ENCODE results near the gene ARMC9.

Gene ARMC9

GRCh38 chr2:231312066-231312465 is 113.6 kb downstream of the ARMC9 start:
- no peak for DNase-seq (ENCODE audit: low spot score)

- DNase-seq (ENCODE audit: low spot score): no peak
Measured at GRCh38 chr2:231315896-231316295, 117.5 kb downstream of the ARMC9 start.

DNA sequence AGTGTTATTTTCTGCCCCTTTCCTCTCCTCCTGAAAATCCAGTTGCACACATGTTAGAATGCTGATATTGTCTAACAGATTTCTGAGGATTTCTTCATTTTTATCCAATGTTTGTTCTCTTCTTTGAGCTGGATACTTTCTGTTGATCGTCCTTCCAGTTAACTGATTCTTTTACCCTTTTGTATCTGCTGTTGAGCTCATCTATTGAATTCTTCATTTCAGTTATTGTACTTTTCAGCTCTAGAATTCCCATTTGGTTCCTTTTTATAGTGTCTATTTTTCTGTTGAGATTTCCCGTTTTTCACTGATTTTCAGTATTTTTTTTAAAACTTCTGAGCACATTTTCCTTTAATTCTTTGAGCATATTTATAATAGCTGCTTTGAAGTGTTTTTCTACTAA is 119.1 kb downstream of the ARMC9 start:
- DNase-seq (ENCODE audit: low spot score): no peak

DNA sequence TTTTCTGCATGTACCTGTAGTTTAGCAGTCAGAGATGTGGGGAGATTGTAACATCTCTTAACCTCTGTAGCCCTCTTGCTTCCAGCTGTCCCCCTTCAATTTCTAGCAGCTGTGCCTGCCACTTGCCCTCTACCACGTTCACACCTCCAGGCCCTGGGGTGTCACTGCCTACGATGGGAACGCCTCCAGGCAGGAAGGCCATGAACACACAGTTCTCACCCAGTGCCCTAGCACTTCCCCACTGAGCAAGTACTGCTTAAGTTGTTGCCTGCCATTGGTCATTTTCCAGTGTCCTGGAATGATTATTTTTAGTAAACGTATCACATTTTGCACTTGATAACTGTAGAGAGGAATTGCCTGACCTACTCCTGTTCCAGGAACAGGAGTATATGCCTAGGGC is 120.0 kb downstream of the ARMC9 start:
- no peak for DNase-seq (ENCODE audit: low spot score)

- DNase-seq (ENCODE audit: low spot score): no peak
Measured at GRCh38 chr2:231318954-231319353, 120.5 kb downstream of the ARMC9 start.

DNA sequence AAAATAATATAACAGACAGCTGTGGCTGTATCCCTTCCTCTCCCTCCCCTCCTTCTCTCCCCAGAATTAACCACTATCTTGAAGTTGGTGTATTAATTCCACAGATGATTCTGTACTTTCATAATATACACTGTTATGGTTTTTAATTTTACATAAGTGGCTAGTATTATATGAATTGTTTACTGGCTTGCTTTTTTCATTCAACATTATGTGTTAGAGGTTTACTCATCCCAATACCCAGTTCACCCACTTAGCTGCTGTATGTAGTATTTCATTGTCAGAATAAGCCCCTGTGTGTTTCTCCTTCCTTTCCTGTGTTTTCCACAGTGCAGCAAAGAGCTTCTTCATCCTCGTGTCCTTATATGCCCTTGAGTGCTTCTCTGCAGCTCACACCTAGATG is 121.4 kb downstream of the ARMC9 start:
- DNase-seq (ENCODE audit: low spot score): no peak

- DNase-seq (ENCODE audit: low spot score): no peak
Measured at GRCh38 chr2:231321021-231321420, 122.6 kb downstream of the ARMC9 start.

DNA sequence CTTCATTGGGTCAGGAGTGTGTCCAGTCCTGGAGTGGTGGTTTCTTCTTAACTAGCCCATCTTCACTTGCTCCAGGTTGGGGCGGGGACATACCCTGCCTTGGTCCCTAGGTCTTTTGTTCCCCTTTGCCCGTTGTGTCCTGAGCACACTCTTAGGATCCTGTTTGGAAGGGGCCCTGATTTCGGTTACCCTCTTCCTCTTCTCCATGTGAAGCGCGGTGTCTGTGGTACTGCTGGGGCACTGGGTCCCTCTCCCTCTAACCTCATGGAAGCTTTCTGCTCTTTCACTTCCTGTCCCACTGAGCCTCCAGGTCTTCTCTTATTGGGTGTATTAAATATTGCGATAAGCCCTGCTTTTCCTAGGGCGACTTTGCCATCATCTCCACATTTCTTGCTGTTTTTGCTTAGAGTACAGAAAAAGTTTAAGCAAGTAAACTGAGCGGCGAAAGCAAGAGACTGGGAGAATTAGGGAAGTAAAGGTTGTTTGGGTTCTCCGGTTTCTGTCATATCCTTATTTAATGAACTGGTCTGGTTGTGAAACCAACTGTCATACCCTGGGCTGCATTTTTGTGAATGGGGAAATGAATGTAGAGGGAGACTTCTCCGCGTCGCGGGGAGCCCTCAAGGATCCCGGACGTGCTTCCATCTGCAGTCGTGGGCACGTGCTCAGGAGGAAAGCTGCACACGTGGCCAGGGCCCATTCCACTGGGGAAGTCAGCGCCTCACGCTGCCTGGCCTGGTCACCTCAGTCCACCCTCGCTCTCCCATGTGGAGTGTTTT is 123.3 kb downstream of the ARMC9 start:
- DNase-seq (ENCODE audit: low spot score): no peak

DNA sequence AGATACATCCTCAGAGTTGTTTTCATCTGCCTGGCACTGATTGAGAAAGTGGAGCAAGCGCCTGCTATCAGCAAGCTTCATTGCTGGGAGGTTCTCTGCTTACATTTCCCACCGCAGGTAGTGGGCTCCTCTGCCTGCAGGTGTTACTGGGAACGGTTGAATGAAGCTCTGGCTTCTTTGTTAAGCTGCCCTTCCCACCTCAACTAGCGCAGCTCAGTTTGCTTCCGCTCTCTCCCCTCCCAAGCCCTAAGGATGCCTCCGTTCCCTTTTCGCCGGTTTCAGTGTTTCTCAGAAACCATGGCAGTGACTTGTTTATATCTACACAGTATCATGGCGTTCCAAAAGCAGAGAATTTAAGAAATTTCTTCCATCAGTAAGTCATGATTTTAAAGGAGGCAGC is 124.9 kb downstream of the ARMC9 start:
- DNase-seq (ENCODE audit: low spot score): no peak

DNA sequence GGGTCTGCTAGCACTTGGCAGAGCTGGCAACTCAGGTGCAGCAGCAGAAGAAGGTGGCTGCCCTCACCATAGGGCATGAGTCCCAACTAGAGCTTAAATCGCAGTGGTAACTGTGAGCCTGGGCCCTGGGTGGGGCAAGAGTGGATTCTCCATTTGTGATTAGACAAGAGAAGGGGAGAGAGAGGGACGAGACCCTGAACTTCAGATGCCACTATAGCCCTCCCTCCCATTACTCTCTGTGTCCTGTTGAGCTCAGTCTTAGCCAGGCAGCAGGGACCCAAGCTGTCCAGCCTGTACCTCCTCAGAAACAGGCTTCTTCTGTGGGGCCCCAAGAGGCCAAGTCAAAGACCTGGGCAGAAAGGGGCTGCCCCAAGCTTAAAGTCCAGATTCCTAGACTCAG is 127.4 kb downstream of the ARMC9 start:
- DNase-seq (ENCODE audit: low spot score): no peak

DNA sequence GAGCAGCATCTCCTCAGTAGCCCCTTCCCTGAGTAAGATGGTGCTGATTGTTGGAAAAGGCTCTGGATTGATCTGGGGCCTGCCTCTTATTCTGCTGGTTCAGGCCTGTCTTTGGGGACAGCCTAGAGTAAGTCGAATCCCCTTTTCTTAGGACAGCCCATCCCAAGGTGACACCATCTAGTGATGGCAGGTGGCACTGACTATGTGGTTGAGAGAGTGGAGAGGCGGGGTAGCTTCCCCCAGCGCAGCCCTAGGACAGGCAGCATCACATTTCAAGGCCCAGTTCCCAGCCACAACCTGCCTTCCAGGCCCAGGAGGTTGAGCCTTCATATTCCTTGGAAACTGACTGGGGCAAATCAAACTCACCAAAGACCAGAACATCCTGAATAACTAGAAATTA is 128.0 kb downstream of the ARMC9 start:
- DNase-seq (ENCODE audit: low spot score): no peak

- DNase-seq (ENCODE audit: low spot score): no peak
Measured at GRCh38 chr2:231330311-231330710, 131.9 kb downstream of the ARMC9 start.

DNA sequence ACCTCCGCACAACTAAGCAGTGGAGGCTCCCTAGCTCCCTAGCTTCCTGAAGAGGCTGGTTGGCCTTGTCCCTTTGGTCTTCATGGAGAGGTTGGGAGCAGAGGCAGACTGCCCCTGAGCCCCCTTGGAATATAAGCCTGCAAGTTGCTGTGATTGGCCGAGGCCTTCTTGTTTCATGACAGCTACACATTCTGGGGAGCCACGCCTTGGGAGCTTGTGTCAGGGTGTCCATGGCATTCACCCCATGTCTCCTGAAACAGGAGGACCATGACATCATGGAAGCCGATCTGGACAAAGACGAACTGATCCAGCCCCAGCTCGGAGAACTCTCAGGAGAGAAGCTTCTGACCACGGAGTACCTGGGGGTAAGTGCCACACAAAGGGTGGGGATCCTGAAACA is 133.1 kb downstream of the ARMC9 start:
- no peak for DNase-seq (ENCODE audit: low spot score)

- DNase-seq (ENCODE audit: low spot score): no peak
Measured at GRCh38 chr2:231332388-231332787, 134.0 kb downstream of the ARMC9 start.

DNA sequence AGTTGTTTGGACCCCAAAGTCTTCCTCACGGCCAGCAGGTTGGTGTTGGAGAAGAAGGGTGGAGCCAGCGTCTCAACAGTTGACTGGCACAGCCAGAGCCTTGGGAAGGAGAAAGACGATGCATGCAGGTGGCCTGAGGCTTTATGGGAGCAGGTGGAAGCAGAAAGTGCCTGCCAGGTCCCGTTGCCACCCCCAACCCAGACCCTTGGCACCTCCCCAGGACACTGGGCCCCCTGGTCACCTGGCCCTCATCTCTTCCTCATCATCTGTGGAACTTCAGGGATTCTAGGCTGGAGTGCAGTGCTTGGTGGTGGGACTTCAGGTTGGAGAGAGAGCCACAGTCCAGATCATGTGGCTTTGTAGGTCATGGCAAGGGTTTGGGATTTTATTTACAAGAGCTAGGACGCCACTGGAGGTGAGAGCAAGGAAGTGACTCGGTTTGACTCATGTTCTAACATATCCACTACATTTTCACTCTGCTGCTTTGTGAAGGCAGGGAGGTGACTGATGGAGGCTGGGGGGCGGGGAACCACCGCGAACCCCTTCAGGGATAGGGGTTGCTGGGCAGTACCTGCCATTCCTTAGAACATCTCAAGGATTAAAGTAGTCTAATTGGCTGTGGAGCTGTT is 134.6 kb downstream of the ARMC9 start:
- DNase-seq (ENCODE audit: low spot score): no peak

DNA sequence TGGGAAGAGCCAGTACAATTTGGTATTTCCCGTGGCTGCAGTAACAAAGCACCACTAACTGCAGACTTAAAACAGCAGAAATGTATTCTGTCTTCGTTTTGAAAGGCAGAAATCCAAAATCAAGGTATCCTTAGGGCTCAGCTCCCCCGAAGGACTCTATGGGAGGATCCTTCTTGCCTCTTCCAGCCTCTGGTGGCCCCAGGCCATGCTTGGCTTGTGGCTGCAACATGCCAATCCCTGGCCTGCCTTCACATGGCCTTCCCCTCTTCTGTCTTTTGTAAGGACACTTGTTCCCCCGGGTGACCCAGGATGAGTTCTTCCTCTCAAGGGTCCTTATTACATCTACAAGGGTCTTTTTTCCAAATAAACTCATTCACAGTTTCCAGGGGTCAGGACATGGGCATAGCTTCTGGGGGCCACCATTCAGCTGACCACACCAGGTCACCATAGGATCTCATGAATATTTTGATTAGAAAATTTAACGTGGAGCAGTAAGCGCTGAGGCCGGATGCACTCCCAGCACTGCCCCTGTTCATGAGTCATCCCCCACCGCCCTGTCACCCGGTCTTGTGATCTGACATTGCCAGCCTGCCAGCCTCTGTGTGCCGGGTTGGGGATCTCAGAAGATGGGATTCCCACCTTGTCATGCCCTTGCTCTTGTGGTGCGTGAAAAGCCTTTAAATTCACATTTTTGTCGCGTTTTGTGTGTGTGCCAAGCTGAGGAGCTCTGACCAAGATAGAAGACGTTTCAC is 135.9 kb downstream of the ARMC9 start:
- DNase-seq (ENCODE audit: low spot score): no peak

GRCh38 chr2:231334981-231335380 is 136.6 kb downstream of the ARMC9 start:
- DNase-seq (ENCODE audit: low spot score): no peak

- no peak for DNase-seq (ENCODE audit: low spot score)
Measured at GRCh38 chr2:231335591-231335990, 137.2 kb downstream of the ARMC9 start.

- DNase-seq (ENCODE audit: low spot score): no peak
Measured at GRCh38 chr2:231336236-231336635, 137.8 kb downstream of the ARMC9 start.

DNA sequence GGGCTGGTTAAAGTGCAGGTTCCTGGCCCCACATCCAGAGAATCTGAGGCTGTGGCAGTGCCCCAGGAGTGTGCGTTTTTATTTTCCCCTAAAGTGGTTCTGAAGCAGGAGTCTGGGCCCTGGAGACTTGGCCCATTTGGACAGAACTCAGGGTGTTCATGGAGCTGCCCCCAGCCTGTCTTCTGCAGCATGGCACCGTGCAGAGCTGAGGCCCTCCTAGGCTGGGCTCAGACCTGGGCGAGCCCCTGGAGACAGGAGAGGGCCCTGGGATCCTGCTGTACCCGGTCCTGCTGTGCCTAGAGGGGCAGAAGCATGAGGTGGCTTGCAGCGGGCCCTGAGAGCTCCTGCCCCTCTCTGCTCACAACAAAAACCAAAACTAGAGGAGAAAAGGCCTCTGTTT is 138.3 kb downstream of the ARMC9 start:
- DNase-seq (ENCODE audit: low spot score): no peak

- no peak for DNase-seq (ENCODE audit: low spot score)
Measured at GRCh38 chr2:231337807-231338759, 139.7 kb downstream of the ARMC9 start.

GRCh38 chr2:231339316-231339715 is 140.9 kb downstream of the ARMC9 start:
- no peak for DNase-seq (ENCODE audit: low spot score)

Measured in AG08396 (cell line).